PC-3 (cell line): Measurements from ENCODE around the gene FGD4. TPM values are rescaled to one million over a fixed set of nuclear protein-coding genes. Genes with fewer than 3 reads are reported as not detected.

Experiments used
- ATAC-seq: fragments of 200-7000 bp; cut with Tn5 transposase; 2 replicates; pipeline ENCODE4 v1.9.1; 2020; ENCODE audit warnings: mild to moderate bottlenecking, moderate library complexity
- BruUV-seq: library from RNA; stranded (reverse); fragments of 400-500 nt; replicated peaks from 2 replicates; lab custom pipeline; 2021; lab: Mats Ljungman, UMichigan
- CTCF ChIA-PET: fragments of 300-600 bp; sonication (Branson Sonifier 250); formaldehyde crosslinking; loops from one replicate; lab custom pipeline; 2022; ENCODE audit warnings: antibody characterized with exemption; lab: Charles Lee
- POLR2A ChIA-PET: fragments of 300-600 bp; sonication (Branson Sonifier 250); formaldehyde crosslinking; loops from one replicate; lab custom pipeline; 2022; ENCODE audit warnings: antibody characterized with exemption; ENCODE audit not compliant: unreplicated experiment; lab: Charles Lee
- DNase-seq: peaks from one replicate; pipeline ENCODE4 v3.0.0-alpha.2; 2015
- H2AFZ ChIP-seq: fragments of 300-600 bp; sonication (generic); 2 replicates; pipeline ENCODE4 v1.6.0; 2016; ENCODE audit warnings: antibody characterized with exemption, low read length
- H3F3A ChIP-seq: fragments of 300-600 bp; sonication (generic); one replicate; pipeline ENCODE4 v1.6.0; 2017; ENCODE audit warnings: antibody characterized with exemption, low read length, control low read depth, mild to moderate bottlenecking; ENCODE audit not compliant: unreplicated experiment
- H3K27ac ChIP-seq: fragments of 300-600 bp; sonication (generic); 2 replicates; pipeline ENCODE4 v1.5.1; 2016; ENCODE audit warnings: mild to moderate bottlenecking, low read length
- H3K27me3 ChIP-seq: fragments of 300-600 bp; sonication (generic); 2 replicates; pipeline ENCODE4 v1.6.1; 2016; ENCODE audit warnings: low read length, mixed read lengths
- H3K36me3 ChIP-seq: fragments of 300-600 bp; sonication (generic); 2 replicates; pipeline ENCODE4 v1.6.1; 2016; ENCODE audit warnings: low read depth, mixed run types, low read length, mixed read lengths
- H3K4me1 ChIP-seq: fragments of 300-600 bp; sonication (generic); 2 replicates; pipeline ENCODE4 v1.5.1; 2016; ENCODE audit warnings: low read length; ENCODE audit not compliant: insufficient read depth
- H3K4me2 ChIP-seq: fragments of 300-600 bp; sonication (generic); 2 replicates; pipeline ENCODE4 v1.6.0; 2016; ENCODE audit warnings: low read length
- H3K4me3 ChIP-seq: fragments of 300-600 bp; sonication (generic); 2 replicates; pipeline ENCODE4 v1.5.1; 2016; ENCODE audit warnings: mild to moderate bottlenecking, low read length, mixed read lengths
- H3K79me2 ChIP-seq: fragments of 300-600 bp; sonication (generic); 2 replicates; pipeline ENCODE4 v1.6.1; 2017; ENCODE audit warnings: low read length, mixed read lengths
- H3K9ac ChIP-seq: fragments of 300-600 bp; sonication (generic); 2 replicates; pipeline ENCODE4 v1.6.0; 2016; ENCODE audit warnings: mild to moderate bottlenecking, low read length
- H3K9me2 ChIP-seq: fragments of 300-600 bp; sonication (generic); replicated peaks from 2 replicates; pipeline ENCODE4 v1.6.1; 2016; ENCODE audit warnings: mixed run types, low read length, mixed read lengths
- H3K9me3 ChIP-seq: fragments of 300-600 bp; sonication (generic); 2 replicates; pipeline ENCODE4 v1.6.1; 2016; ENCODE audit warnings: low read length, mixed read lengths
- H4K20me1 ChIP-seq: fragments of 300-600 bp; sonication (generic); 2 replicates; pipeline ENCODE4 v1.6.1; 2016; ENCODE audit warnings: low read length, mixed read lengths
- EZH2 ChIP-seq: fragments of 300-600 bp; sonication (generic); IDR thresholded peaks from one replicate; pipeline ENCODE4 v1.6.1; 2017; ENCODE audit warnings: antibody characterized with exemption, mild to moderate bottlenecking, low read length; ENCODE audit not compliant: unreplicated experiment
- EZH2phosphoT487 ChIP-seq: fragments of 300-600 bp; sonication (generic); IDR thresholded peaks from 2 replicates; pipeline ENCODE4 v1.6.1; 2018; ENCODE audit warnings: mild to moderate bottlenecking, antibody characterized with exemption, low read length, borderline replicate concordance
- intact Hi-C: fragments of 100-400 bp; cut with micrococcal nuclease; formaldehyde crosslinking; loops from 2 replicates; pipeline ENCODE4 v1.9.0; 2023
- total RNA-seq: library from RNA; depleted of rRNA; stranded (reverse); fragments of >200 nt; gene quantifications from 2 replicates; pipeline ENCODE4 v1.2.3, GENCODE V29; 2014
- TF ChIP-seq, protein P1 (sequence below): fragments of 300-600 bp; sonication (generic); conservative IDR thresholded peaks from 2 replicates; pipeline ENCODE4 v1.5.1; 2017; ENCODE audit warnings: antibody characterized with exemption, low read depth, mild to moderate bottlenecking, low read length

FGD4 gene
- total RNA-seq, 1 experiment from 2014 or later, result 3.9 TPM

- TF ChIP-seq EZH2 (no peak), EZH2phosphoT487 (no peak)
- TF ChIP-seq, protein P1, sequence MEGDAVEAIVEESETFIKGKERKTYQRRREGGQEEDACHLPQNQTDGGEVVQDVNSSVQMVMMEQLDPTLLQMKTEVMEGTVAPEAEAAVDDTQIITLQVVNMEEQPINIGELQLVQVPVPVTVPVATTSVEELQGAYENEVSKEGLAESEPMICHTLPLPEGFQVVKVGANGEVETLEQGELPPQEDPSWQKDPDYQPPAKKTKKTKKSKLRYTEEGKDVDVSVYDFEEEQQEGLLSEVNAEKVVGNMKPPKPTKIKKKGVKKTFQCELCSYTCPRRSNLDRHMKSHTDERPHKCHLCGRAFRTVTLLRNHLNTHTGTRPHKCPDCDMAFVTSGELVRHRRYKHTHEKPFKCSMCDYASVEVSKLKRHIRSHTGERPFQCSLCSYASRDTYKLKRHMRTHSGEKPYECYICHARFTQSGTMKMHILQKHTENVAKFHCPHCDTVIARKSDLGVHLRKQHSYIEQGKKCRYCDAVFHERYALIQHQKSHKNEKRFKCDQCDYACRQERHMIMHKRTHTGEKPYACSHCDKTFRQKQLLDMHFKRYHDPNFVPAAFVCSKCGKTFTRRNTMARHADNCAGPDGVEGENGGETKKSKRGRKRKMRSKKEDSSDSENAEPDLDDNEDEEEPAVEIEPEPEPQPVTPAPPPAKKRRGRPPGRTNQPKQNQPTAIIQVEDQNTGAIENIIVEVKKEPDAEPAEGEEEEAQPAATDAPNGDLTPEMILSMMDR, result no peak
- Histone ChIP-seq H3K79me2 (no peaks in the 10 kb centered on the region), H3K4me3 (no peak overlapping the region), H4K20me1 (no peaks in the 10 kb centered on the region), H3K4me1 (no peaks in the 10 kb centered on the region), H3K4me2 (no peak overlapping the region), H3K9ac (no peak overlapping the region), H2AFZ (no peak overlapping the region), H3K36me3 (no peaks in the 10 kb centered on the region), H3F3A (no peaks in the 10 kb centered on the region), H3K27me3 (no peaks in the 10 kb centered on the region), H3K27ac (no peak overlapping the region), H3K9me2 (no peaks in the 10 kb centered on the region), H3K9me3 (no peaks in the 10 kb centered on the region)
- ChIA-PET POLR2A (no interaction called here), CTCF (interaction anchor here (0.6 kb wide), 1 partner anchor 1085 kb away, joined by 3 read pairs; no protein-coding TSS in a partner anchor)
- no TSS peak for BruUV-seq
- DNase-seq, result no peak
- intact Hi-C loops, result no loop called here
- no peak for ATAC-seq
These were observed 19.7 kb upstream of the FGD4 start for GRCh38 chr12:32379667-32380066.

DNA sequence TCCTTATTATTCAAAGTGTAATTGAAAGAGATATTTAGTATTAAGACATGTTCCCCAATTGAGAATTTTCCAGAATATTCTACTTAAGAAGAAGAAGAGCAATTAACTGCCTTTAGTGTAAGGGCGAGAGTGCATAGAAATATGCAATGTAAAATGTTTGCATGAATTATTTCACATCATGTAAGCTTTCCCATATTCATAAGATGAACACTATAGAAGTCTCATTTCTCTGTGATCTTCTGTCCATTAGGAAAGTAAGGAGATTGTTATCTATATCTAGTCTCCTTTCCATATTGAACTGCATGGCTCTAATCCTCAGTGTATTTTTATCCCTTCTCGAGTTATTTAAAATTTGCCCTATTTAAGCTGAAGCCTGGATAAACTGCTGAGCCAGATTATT is 17.1 kb upstream of the FGD4 start:
- ChIA-PET POLR2A (no interaction called here), CTCF (no interaction called here)
- DNase-seq (no peak), ATAC-seq (no peak)
- Histone ChIP-seq H3K79me2 (no peaks in the 10 kb centered on the region), H3K4me3 (no peak overlapping the region), H3K4me1 (no peaks in the 10 kb centered on the region), H3K36me3 (no peaks in the 10 kb centered on the region), H2AFZ (no peak overlapping the region), H3F3A (no peaks in the 10 kb centered on the region), H3K9me2 (no peaks in the 10 kb centered on the region), H3K9me3 (no peaks in the 10 kb centered on the region), H3K4me2 (no peak overlapping the region), H4K20me1 (no peaks in the 10 kb centered on the region), H3K27me3 (no peaks in the 10 kb centered on the region), H3K9ac (no peak overlapping the region), H3K27ac (no peak overlapping the region)
- BruUV-seq, result no TSS peak
- intact Hi-C loops, result no loop called here
- TF ChIP-seq, protein P1, result no peak
- TF ChIP-seq EZH2phosphoT487 (no peak), EZH2 (no peak)

DNA sequence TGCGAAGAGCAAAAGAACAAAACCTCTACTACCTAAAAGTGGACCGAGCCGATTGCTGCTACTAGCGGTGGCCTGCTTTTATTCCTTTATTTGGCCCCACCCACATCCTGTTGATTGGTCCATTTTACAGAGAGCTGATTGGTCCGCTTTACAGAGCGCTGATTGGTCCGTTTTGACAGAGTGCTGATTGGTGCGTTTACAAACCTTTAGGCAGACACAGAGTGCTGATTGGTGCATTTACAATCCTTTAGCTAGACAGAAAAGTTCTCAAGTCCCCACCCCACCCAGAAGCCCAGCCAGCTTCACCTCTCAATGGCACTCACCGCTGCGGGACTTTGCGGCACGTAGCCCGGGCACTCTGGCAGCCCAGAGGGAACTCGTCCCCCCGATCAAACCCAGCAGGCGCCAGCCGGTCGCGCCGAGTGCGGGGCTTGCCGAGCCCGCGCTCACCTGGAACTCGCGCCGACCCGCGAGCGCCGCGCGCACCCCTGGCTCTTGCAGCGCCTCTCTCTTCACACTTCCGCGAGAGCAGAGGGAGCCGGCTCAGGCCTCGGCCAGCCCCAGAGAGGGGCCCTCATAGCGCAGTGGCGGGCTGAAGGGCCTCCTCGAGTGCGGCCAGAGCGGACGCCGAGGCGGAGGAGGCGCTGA is 8.7 kb upstream of the FGD4 start:
- BruUV-seq, result no TSS peak
- no peak for ATAC-seq
- no peaks in the 10 kb centered on the region for H3K9me2 ChIP-seq
- no peak overlapping the region for H3K4me2 ChIP-seq
- no peaks in the 10 kb centered on the region for H3K9me3 ChIP-seq
- no peak overlapping the region for H2AFZ ChIP-seq
- ChIA-PET CTCF (no interaction called here), POLR2A (no interaction called here)
- H3K9ac ChIP-seq, result no peak overlapping the region
- intact Hi-C loops, result no loop called here
- no peaks in the 10 kb centered on the region for H3K4me1 ChIP-seq
- no peaks in the 10 kb centered on the region for H4K20me1 ChIP-seq
- no peaks in the 10 kb centered on the region for H3F3A ChIP-seq
- no peaks in the 10 kb centered on the region for H3K27me3 ChIP-seq
- no peaks in the 10 kb centered on the region for H3K36me3 ChIP-seq
- no peak for DNase-seq
- H3K27ac ChIP-seq, result no peak overlapping the region
- H3K79me2 ChIP-seq, result no peaks in the 10 kb centered on the region
- no peak for TF ChIP-seq EZH2phosphoT487
- TF ChIP-seq, protein P1, result no peak
- TF ChIP-seq EZH2, result no peak
- no peak overlapping the region for H3K4me3 ChIP-seq
